Measurements from ENCODE around the gene PBX3.

Gene PBX3

DNA sequence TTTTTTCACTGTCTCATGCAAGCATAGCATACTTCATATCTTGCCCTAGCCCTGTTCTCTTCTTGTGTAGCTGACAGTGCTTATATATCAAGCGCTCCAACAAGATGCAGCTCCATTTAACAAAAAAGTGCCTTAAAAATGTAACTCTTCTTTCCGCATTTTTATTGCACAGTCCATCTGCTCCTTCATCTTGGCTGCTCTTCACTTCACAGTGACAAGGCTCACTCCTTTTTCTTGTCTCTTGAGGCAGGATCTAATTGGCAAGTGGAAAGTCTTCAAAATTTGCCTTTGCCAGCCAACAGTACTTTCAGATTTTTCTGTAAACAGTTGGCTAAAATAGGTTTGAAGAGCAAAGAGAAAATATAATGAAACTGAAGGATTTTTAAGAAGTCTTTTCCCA lies 161.8 kb downstream of the PBX3 start:
- DNase-seq (ENCODE audit: low read depth) = no peak

DNA sequence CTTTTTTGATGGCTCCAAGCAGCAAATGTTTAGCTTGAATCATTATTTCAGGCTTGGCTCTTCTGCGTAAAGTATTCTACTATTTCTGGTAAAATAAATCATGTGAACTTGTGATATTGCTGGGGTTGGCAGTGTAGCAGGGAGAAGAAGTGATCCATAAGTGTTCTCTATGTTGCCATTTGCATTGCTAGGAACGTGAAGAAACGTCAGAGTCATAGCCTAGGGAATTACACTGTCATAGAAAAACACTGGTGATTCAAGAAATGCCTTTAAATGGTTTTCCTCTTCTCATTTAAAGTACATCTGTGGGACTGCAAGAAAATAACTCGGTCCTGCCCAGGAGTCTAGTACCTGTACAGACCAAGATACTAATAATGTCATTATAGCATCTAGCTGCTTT lies 162.3 kb downstream of the PBX3 start:
- DNase-seq (ENCODE audit: low read depth) = no peak

DNA sequence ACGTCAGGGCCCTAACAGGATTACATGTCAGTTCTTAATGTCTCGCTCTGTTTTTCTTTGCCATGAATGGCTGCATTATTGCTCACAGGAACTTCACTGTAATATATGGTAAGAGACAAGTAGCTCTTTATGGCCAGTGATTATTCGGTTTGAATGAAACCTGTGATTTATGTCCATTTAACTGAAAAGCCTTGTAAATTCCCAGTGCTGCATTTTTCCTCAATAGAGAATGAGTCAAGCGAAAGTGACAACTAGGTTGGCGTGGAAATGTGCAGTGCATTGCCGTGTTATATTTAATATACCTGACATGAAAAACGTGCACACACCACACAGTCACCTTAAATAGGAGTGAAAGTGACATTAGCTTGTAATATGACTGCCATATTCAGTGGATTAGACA lies 163.1 kb downstream of the PBX3 start:
- no peak for DNase-seq (ENCODE audit: low read depth)

DNA sequence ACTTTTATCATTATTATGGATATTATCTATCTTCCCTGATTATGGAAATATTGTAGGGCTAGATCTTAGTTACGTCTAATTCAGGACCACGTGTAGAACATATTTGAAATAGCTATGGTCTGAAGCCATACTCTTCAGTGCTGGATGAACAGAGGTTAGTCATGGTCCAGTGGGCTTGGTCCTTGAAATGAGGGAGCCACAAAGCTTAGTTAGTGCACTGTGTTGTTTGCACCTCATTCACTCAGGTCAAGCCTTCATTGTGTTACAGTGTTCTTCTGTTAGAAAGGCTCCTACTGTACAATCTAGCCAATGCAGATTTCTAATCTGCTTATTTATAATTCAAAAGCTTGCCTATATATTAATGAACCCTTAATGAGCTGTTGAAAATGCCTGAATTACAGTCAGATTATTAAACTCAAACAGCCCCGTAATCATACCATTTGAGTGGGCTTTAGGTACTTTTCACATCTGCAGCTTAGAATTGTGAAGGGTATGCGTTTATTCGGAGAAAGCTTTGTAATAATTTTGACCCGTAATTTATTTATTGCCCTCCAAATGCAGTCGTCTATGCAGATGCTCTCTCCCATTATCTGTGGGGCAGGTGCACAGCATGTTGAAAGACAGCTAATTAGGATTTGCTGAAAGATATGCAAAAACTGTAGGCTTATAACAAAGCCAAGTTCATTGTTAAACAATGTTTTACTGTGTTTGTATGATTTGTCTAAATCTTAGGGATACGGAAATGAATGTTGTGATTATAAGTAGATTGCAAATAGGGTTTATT lies 164.9 kb downstream of the PBX3 start:
- DNase-seq (ENCODE audit: low read depth) = no peak

DNA sequence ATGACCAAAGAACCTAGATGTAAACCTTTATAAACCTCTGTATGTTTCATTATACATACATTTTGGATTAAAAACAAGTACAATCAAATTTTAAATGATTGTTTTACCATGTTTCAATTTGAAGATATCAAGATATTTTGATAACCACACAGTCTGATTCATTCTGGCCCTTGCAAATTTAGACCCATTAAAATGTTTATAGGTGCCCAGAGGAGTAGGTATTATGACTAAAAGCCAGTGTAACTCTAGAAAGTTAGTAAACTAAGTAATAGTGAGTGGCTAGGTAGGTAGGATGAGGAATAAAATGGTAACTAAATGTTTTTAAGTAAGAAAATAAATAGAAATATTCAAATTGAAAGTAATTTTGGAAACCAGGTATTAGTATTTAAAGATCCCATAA lies 165.5 kb downstream of the PBX3 start:
- DNase-seq (ENCODE audit: low read depth) = no peak

DNA sequence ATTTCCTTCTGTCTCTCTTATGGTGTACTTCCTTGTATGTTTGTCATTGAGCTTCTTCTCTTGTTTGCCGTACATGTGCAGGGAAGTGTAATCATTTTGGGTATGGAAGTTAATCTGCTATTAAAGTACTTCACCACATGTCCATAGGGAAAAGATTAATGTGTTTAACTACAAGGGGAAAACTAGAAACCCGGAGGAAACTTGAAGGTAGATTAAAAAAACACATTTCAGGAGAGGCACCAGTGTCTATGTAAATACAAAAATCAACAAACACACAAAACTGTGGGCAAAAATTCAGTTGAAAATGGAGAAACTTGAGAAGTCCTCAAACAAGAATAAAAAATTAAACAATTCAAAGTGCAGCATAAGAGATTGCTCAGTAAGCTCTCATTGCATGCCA lies 166.4 kb downstream of the PBX3 start:
- DNase-seq (ENCODE audit: low read depth) = no peak

DNA sequence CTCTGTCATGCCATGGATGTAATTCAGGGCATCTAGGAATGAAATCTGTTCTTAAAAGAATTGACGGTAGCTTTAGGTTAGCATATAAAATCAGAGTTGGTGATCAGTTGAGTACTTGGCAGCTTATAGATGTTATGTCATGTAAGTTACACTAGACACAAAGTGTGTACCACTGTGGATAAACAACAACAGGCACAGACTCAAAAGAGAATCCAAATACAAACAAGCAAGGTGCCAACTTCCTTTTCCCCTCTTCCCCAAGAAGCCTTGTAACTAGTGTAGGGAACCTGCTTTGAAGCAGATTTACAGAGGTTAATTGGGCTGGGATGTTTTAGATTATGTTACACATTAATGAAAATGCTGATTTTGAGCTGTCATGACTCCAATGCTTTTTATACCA lies 167.2 kb downstream of the PBX3 start:
- DNase-seq (ENCODE audit: low read depth) = no peak

DNA sequence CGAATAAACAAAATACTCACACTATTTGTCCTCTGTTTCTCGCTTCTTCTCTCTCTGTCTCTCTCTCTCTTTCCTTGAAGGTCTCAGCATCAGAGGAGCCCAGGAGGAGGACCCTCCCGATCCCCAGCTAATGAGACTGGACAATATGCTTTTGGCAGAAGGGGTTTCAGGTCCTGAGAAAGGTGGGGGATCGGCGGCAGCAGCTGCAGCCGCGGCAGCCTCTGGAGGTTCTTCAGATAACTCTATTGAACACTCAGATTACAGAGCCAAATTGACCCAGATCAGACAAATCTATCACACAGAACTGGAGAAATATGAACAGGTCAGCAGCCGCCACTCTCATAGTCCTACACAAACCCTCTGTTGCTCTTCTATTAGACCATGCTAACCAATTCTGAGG lies 168.4 kb downstream of the PBX3 start:
- no peak for DNase-seq (ENCODE audit: low read depth)

DNA sequence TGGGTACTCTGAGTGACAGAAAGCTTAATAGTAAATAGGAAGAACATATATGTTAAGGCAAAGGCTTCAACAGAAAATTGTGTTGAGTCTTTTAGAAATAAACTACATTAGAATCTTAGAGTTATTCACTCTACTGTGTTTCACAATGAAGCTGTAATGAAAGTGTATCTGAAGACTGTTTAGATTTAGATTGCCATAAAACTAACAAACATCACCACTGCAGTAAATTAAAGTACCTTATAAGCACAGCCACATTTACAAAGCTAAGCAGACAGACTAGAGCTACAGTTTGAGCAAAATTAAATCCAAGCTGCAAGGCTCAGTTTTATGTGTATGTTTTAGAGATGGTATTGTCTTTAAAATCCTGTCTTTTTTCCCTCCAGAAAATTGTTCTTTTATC lies 172.4 kb downstream of the PBX3 start:
- no peak for DNase-seq (ENCODE audit: low read depth)

DNA sequence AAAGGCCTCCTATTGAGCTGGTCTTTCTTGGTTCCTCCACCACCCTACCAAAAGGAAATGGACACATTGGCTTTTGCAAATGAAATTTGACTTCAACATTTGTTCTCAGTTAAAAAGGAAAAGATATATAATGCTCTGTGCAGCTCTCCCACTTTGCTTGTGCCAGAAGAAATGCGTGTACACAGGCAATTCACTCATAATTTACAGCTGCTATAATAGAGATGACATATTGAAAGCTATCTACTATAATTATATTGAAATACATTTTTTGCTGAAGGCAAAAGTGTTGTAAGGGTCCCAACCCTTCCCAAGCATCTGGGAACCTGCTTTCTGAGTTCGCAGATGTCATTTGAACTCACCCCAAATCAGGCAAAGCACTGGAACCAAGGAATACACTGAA lies 173.2 kb downstream of the PBX3 start:
- no peak for DNase-seq (ENCODE audit: low read depth)

DNA sequence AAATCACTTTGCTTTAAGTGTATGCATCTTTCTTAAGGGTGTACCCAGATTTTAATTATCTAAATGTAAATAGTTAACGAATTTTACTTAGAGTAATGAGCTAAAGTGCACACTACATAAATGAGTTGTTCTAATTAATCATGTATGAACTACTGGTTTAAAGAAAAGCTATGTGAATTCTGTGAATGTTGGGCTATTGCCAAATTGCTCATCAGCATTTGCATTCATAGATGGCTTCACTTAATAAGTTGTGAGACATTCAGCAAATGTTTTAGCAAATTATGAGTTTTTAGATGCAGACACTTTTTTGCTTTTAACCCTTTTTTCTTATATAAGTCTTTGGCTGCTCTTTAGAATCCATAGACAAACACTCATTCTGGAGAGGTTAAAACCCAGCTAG lies 175.7 kb downstream of the PBX3 start:
- no peak for DNase-seq (ENCODE audit: low read depth)

DNA sequence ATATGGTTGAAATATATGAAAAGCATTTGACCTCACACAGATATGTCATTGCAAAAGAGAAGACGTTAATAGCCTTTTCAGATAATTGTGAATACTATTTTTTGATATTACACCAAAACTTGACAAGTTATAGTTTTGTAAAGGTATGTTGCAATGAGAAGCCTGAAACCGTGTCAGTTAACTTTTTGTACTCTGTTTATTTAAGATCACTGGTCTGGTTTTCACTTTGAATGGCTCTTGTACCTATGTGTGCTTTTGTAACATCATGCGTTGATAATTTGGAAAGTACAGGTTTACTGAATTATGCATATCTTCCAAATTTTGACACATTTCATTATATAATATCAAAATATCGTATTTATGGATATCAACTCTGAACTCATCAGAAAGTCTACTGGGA lies 177.2 kb downstream of the PBX3 start:
- no peak for DNase-seq (ENCODE audit: low read depth)

DNA sequence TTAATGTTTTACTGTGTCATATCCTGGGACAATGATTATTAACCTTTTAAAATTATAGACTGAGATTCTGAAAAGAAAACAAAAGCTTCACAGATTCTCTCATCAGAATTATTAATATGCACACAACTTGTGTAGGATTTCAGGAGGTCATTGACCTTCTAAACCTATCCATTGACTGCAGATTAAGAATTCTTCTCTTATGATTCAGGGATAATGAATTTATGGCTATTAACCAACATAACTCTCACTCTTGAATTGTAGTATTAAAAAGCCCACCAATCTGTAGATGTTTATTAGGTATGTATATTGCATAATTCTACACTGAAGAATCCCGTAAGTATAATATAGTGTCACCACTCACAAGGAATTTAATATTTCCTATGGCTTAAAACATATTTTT lies 179.8 kb downstream of the PBX3 start:
- no peak for DNase-seq (ENCODE audit: low read depth)

DNA sequence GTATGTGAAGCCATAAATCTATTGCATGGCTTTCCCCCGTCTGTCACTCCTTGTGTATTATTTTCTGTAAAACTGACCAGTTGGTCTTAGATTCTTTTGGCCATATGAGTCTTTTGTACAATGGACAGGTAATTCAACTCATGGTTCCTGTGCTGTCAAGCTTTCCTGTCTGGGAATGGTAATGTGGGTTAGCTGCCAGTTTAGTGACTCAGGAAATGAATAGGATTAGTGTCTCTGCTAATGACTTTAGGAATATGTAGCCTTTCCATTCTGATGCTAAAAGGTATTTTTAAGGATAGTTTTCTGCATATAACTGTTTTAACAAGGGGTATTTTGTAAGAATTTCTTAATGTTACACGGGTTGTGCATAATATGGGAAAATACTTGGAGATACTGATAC lies 182.7 kb downstream of the PBX3 start:
- DNase-seq (ENCODE audit: low read depth) = no peak

DNA sequence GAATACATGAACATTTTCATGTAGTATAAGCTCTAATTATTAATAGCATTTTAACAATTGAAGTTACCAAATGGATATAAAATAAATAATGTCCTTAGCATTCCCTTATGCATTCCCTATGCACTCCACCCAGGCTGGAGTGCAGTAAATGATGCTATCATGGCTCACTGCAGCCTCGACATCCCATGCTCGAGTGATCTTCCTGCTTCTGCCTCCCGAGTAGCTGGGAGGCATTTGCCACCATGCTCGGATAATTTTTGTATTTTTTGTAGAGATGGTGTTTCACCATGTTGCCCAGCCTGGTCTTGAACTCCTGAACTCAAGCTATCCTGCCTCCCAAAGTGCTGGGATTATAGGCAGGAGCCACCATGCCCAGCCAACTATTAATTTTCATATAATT lies 184.0 kb downstream of the PBX3 start:
- no peak for DNase-seq (ENCODE audit: low read depth)

DNA sequence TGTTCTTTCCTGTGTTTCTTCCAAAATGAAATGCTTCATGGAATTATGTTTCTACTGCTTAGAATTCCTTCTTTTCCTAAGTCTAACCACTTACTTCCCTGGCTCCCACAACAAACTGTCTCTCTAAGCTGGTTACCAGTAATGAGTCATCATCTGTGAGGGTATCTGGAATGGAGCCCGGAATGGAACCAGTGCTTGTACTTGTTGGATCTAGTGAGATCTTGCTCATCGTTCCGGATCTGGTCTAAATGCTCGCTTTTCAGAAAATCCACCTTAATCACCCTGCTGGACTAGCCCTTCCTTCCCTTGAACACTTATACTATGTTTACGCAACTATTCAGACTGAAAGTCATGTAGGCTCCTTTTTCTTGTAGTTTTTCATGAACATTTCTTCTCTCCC lies 184.8 kb downstream of the PBX3 start:
- no peak for DNase-seq (ENCODE audit: low read depth)

DNA sequence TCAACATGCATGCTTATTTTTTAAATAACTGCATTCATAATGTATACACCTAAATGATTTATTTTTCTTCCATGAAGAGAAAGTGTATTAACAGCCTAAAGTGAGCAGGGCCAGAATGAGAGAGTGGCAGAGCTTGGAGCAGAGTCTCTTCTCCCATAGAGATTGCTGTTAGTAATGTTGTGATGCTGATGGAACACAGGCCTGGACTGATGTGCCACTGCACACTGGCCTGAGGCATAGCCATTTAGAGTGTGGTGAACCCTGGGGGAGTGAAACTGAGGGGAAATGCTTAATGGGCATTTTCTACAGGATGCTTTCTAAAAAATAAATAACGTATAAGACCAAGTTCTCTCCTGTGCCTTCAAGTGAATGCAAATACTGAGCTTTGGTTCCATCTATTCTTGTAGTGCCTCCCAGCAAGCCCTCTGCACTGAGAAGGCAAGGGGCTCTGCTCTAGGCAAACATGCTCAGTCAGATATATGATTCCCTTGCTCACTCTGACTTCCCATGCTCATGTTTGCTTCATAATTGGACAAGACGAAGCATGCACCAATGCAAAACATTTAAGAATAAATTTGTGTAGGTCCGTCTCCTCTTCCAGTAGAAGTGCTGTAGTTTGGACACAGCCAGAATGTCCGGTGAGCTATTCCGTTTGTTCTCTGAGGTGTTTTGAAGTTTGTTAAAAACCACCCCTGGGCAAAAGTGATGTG lies 185.7 kb downstream of the PBX3 start:
- no peak for DNase-seq (ENCODE audit: low read depth)

DNA sequence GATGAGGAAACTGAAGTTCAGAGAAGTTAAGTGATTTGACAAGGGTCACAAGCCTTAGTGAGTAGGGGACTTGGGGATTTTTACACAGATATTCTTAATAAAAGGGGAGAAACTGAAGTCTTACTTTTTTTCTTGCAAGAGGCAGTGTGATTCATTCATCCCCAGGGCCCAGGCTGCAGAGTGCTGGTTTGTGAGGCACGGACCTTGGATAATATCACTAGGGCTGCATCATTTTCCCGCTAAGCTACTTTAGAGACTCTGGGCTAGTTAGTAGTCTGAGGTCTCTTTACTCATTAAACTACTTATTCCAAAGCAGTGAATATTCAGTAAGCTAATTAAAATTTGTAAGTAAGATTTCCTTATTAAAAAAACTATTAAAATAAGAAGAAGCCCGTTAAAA lies 195.0 kb downstream of the PBX3 start:
- DNase-seq (ENCODE audit: low read depth) = no peak

DNA sequence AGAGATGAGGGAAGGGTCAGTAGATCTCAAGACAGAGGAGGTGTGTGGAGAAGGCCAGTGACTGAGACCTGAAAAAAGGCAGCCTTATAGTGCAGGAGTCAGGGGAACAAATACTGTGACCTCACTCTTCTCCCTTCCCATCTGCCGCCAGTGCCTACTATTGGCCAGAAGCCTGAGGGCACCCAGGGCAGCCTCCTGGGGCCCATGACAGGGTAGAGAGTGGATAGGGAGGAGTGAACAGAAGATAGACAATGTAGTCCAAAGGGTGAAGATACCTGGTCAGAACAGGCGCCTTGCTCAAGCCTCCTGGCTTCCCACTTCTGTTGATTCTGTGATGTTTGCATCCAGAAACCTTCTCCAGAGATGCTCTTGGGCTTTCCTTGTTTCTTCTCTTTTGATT lies 196.7 kb downstream of the PBX3 start:
- DNase-seq (ENCODE audit: low read depth) = no peak

DNA sequence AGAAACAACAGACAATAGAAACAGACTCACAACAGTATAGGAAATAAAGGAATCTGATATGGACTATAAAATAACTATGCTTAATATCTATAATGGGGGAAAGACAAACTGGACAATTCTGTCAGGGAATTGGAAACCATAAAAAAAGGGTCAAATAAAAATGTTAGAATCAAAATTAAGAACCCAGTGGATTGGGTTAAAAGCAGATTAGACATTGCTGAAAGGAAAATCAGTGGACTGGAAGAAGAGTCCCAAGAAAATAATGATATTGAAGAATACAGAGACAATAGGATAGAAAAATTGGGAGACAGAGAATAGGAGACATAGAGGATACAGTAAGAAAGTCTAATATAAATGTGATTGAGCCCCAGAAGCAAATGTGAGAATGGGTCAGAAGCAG lies 199.2 kb downstream of the PBX3 start:
- DNase-seq (ENCODE audit: low read depth) = no peak

DNA sequence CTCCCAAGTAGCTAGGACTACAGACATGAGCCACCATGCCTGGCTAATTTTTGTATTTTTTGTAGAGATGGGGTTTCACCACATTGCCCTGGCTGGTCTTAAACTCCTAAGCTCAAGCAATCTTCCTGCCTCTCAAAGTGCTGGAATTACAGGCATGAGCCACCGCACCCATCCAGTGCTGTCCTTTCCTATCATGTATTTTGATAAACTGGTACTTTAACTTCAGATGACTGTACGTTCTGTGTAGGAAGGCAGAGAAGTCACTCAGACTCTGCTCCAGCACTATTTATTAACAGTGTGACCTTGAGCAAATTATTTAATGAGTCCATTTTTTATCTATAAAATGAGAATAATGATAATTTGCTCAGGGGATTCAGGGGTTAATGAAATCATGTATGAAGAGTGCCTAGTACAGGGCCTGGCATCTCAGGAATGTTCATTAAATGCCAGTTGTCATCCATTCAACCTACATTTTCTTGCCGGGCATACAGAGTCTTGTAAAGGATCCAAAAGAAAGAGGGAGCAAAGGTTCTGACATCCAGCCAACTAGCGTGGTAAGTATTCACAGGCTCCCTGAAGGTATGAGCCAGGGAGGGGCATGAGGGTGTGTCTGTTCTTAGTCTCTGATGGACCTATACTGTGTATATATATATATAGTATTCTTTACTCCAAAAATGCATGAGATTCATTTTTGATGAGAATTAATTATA lies 201.9 kb downstream of the PBX3 start:
- no peak for DNase-seq (ENCODE audit: low read depth)

DNA sequence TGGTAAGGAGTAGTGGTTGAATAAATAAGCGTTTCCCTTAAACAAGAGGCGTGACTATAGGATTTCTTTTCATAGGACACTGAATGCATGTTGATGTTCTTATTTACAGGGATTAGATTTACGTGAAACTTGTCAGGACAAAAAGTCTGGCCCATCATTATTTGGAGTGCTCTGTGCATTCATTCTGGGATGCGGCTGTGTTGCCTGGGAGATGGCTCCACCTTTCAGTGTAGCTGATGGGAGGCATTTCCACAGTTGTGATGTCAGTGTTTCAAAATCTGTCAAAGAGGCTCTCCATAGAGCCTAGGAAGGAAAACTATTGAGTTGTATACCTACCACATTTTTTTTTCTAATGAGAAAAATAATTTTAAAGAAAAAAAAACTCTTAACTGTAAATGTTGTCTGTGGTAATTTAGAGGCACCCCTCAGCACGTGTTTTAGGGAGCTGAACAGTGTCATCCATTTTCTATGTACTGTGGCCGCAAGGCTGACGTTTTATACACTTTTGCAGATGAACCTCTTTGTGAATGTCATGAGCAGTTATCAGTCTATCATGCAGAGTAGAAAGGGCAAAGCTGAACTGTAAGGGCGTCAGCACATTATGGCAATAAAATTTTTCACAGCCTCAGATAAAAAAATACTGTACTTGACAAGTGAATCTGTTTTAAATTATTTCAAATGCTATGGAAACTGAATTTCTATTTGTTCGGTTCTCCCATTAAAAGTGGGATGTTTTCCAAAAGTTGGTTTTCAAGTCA lies 202.7 kb downstream of the PBX3 start:
- no peak for DNase-seq (ENCODE audit: low read depth)

Data from stimulated activated CD8-positive, alpha-beta memory T cell treated with anti-CD3 and anti-CD28 coated beads, Interleukin-4, amount 100 ng/mL, for 24 hours (primary cell).